GM12801 (cell line): ENCODE data around the gene CEACAM6.

Source experiments
- CTCF ChIP-seq: IDR thresholded peaks from one replicate; pipeline ENCODE4 v1.5.1; 2011; ENCODE audit warnings: control low read depth; ENCODE audit not compliant: insufficient read length; ENCODE audit errors: extremely low read depth

CEACAM6 gene

DNA sequence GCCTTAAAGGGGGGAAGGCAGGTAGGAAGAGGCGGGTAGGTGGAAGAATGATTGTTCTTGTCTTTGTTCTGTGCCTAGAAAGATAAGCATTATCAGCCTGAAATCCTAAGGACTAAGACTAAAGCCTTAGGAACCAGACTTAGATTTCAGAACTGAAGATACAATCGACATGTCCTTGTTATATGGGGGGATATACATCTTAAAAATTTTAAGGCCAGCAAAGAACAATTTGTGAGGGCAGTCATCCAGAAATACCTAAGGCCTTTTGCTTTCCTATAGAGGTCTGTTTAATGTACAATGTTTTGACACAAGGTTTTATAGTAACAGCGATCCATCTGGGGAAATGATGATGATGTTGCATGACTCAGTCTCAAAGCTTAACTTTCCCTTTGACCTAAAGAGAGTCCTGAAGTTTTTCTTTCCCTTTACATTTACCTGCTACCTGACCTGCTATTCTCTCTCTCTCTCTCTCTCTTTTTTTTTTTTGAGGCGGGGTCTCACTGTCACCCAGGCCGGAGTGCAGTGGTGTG, 20.2 kb upstream of the CEACAM6 start:
- no peak for TF ChIP-seq CTCF

- TF ChIP-seq CTCF, result no peak
Observed at GRCh38 chr19:41739361-41739760, 16.0 kb upstream of the CEACAM6 start.

DNA sequence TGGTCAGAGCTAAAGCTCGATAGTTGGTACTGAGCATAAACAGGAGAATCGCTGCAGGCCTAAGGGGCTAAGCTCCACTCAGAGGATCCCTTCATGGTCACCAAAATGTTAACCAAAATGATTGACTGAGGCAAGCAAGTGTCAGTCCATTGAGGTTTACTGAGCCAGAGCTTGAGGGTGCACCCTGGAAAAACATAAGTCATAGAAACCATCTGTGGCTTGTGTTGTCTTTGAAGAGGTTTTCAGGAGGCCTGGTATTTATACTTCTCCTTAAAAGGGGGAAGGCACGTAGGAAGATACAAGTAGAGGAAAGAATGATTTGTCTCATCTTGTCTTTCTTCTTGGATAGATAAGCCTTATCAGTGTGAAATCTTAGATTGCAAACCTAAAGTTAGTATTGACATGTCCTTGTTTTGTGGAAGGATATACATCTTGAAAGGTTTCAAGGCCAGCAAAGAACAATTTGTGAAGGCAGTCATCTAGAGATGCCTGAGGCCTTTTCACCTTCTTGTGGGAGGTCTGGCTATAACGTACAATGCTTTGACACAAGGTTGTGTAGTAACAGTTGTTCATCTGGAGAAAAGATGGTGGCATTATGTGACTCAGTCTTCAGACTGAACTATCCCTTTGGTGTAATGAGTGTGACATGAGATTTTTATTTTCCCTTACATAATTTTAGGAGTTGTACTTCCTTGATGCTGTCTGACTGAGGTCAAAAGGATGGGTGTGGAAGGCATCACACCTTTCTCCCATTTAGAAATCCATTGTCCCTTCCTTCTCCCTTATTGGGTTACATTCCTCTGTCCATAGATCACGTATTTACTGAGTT, 14.7 kb upstream of the CEACAM6 start:
- no peak for TF ChIP-seq CTCF

GRCh38 chr19:41741244-41741554, 14.1 kb upstream of the CEACAM6 start:
- TF ChIP-seq CTCF, result no peak

DNA sequence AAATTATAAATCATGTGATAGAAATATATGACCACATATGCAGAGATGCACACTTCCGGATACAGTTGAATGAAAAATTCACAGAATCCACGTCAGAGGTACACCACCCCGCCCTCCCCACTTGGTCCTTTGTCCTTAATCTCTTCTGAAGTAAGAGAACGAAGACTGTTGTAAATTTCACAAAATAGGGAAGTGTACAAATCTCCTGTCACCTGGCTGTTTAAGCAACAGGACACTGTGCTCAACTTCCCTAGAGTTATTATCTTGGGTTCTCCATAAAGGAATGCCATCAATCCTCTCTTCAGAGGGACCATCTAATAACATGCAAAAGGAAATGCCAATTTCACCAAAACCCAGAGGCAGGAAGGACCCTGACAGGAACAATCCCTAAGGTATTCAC, 10.5 kb upstream of the CEACAM6 start:
- no peak for TF ChIP-seq CTCF

- no peak for TF ChIP-seq CTCF
Observed at GRCh38 chr19:41745756-41746155, 9.6 kb upstream of the CEACAM6 start.

GRCh38 chr19:41746593-41747227, 8.6 kb upstream of the CEACAM6 start:
- no peak for TF ChIP-seq CTCF
